ENCODE measurements around the gene APOBEC3G.

- no peak for TF ChIP-seq POLR2AphosphoS5 (IDR thresholded peaks at IDR 0.05)
- TF ChIP-seq, protein P1, sequence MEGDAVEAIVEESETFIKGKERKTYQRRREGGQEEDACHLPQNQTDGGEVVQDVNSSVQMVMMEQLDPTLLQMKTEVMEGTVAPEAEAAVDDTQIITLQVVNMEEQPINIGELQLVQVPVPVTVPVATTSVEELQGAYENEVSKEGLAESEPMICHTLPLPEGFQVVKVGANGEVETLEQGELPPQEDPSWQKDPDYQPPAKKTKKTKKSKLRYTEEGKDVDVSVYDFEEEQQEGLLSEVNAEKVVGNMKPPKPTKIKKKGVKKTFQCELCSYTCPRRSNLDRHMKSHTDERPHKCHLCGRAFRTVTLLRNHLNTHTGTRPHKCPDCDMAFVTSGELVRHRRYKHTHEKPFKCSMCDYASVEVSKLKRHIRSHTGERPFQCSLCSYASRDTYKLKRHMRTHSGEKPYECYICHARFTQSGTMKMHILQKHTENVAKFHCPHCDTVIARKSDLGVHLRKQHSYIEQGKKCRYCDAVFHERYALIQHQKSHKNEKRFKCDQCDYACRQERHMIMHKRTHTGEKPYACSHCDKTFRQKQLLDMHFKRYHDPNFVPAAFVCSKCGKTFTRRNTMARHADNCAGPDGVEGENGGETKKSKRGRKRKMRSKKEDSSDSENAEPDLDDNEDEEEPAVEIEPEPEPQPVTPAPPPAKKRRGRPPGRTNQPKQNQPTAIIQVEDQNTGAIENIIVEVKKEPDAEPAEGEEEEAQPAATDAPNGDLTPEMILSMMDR (IDR thresholded peaks at IDR 0.05), result no peak
- no peak for TF ChIP-seq POLR2A (IDR thresholded peaks at IDR 0.05; ENCODE audit: low read depth)
- TF ChIP-seq EP300 (IDR thresholded peaks at IDR 0.05), result no peak
These were observed 56.8 kb downstream of the APOBEC3G start for GRCh38 chr22:39133871-39134270.

All from esophagus muscularis mucosa (tissue), 4 donors.